Epidermal melanocyte (primary cell): Measurements from ENCODE around the gene SDSL.

Experiments used
- DNase-seq: peaks from one replicate; pipeline ENCODE4 v3.0.0; 2011; ENCODE audit warnings: low spot score; ENCODE audit not compliant: insufficient read length

The SDSL gene

GRCh38 chr12:113418213-113418879, 3.8 kb upstream of the SDSL start:
- no peak for DNase-seq

DNA sequence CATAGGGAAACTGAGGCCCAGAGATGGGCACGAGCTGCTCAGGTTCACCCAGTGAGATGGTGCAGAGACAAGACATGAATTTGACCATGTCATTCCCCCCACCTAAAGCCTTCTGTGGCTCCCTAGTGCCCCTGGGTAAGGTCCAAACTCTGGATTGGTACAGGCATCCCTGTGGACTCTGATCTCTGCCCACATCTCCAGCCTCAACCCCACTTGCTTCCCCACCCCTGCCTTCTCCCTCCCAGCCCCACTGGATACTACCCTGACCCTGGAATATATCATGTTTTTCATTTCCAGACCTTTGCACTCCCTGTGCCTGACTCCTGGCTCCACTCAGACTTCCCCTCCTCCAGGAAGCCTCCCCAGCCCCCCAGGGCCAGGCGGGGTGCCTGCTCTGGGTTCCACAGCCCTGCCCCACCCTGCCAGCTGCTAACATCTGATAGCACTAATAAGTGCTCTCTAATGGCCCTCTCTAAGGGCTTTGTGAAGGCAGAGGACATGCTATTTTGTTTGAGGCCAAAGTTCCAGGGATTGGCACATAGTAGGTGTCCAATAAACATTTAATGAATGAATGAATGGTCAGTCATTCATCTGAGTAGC, 1.1 kb upstream of the SDSL start:
- no peak for DNase-seq

GRCh38 chr12:113422886-113423669, 898 bp downstream of the SDSL start:
- DNase-seq, result no peak

DNA sequence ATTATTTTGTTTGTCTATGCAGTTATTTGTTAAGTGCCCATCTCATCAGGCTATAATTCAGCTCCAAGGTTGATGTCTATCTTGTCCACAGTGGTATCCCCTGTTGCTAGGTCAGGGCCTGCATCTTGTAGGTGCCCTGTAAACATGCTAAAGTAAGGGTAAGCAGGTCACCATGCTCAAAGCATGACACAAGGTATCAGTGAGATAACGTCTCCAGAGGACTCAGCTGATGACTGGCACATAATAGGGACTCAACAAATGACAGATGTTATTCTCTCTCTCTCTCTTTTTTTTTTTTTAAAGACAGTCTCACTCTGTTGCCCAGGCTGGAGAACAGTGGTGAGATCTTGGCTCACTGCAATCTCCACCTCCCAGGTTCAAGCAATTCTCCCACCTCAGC, 2.3 kb downstream of the SDSL start:
- DNase-seq, result no peak

DNA sequence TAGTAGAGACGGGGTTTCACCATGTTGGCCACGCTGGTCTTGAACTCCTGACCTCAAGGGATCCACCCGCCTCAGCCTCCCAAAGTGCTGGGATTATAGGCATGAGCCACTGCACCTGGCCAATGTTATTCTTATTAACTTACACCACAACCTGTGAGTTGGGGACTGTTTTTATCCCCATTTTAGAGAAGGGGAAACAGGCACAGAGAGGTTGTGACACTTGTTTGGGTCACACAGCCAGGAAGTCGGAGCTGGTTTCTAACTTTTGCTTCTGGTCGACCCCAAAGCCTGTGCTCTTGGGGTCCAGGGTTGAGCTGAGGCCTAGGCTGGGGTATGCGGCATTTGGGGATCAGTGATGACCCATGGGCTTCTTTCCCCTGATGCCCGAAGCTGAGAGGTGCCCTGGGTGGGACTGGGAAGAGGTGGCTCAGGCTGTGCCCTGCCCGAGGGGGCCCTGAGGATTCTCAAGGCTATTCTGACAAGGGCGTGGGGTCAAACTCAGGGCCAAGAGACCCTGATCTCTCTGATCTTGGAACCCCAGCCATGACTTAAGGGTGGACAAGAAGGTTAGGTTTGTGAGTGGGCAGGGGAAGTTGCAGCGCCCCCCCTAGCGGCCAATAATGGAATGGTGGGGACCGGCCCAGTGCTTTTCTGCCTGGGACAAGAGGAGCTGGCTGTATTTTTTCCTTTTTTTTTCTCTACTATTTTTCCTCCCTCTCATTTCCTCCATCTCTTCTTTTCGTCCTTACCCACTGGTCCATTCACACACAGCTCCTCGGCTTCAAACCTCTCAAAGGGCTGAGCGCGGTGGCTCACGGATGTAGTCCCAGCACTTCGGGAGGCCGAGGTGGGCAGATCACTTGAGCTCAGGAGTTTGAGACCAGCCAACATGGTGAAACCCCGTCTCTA, 3.0 kb downstream of the SDSL start:
- peak; percentile 51 for DNase-seq

DNA sequence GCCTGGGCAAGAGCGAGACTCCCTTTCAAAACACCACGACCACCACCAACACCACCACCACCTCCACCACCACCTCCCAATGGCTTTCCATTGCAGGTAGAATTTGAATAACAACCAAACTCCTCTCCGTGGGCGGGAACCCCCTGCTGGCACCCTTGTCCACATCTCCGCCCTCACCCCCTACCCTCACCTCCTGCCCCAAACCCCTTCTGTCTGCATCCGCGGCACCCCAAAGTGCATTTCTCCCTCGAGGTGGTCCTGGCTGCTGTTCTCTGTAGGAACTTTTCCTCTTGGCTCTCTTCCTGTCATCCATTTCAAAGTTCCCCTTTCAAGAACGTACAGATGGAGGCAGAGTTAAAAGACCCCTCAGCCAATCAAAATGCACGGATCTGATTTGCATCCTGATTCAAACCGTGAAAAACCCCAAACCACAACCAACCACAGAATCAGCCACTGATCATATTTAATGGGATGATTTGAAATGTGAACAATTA, 3.8 kb downstream of the SDSL start:
- DNase-seq, result no peak

DNA sequence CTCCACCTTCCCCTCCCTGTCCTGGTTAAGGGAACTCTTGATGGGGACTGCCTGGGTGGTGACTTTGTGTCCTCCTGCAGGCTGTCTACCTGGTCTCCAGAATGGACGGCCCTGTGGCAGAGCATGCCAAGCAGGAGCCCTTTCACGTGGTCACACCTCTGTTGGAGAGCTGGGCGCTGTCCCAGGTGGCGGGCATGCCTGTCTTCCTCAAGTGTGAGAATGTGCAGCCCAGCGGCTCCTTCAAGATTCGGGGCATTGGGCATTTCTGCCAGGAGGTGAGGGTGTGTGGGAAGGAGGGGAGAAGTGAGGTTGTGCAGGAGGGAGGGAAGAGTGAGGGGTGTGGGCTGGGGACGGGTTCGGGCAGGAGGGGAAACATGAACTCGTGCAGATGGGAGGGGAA, 5.7 kb downstream of the SDSL start:
- no peak for DNase-seq

- no peak for DNase-seq
These were observed 6.3 kb downstream of the SDSL start for GRCh38 chr12:113428482-113428881.

GRCh38 chr12:113432986-113433385, 10.8 kb downstream of the SDSL start:
- DNase-seq, result no peak

DNA sequence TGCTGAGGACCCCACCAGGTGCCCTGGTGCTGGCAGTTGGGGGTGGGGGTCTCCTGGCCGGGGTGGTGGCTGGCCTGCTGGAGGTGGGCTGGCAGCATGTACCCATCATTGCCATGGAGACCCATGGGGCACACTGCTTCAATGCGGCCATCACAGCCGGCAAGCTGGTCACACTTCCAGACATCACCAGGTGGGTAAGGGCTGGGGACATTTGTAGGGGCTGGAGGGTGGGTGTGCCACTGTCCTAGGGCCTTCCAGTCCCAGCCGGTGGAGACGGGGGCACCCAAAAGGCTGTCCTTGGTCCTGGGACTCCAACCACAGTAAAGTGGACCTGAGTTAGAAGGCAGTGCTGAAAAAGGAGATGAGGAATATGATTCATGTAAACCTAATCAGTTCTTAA, 13.2 kb downstream of the SDSL start:
- no peak for DNase-seq

DNA sequence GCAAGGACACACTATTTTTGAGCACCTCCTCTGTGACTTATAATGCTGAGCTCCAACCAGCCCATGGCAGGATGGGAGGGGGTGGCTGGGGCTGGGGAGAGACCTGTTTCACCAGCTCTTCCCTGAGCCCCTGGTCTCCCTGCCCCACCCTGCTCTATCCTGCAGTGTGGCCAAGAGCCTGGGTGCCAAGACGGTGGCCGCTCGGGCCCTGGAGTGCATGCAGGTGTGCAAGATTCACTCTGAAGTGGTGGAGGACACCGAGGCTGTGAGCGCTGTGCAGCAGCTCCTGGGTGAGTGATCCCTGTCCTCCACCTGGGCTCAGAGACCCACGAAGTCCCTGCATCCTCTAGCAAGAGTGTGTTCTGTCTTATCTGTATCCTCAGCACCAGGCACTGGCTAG, 14.4 kb downstream of the SDSL start:
- DNase-seq, result no peak

DNA sequence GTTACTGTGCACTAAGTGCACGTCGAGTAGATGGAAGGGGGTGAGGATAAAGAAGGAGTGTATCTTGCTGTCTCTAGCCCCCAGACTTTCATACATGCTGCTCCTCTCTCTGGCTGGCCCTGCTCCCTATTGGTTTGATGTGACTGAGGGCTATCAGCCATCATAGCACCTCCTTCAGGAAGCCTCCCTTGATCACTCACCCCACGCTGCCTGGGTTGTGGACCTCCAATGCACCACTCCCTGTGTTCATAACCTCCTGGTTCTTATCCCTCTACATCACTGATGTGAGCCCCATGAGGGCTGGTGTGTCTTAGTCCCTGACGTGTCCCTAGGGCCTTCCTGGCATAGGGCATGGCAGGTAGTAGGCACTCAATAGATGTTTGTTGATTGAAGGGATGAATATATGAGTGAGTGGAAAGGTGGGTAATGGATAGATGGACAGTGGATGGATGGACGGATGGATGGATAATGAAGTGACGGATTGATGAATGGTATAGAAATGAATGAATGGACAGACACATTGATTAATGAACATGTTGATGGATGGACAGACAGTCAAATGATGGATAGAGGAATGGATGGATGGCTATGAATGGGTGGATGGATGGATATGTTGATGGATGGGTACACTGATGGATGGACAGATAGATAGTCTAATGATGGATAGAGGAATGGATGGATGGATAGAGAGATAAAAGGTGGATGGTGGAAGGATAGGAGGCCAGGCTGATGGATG, 15.0 kb downstream of the SDSL start:
- DNase-seq, result no peak

GRCh38 chr12:113437729-113438100, 15.5 kb downstream of the SDSL start:
- no peak for DNase-seq

DNA sequence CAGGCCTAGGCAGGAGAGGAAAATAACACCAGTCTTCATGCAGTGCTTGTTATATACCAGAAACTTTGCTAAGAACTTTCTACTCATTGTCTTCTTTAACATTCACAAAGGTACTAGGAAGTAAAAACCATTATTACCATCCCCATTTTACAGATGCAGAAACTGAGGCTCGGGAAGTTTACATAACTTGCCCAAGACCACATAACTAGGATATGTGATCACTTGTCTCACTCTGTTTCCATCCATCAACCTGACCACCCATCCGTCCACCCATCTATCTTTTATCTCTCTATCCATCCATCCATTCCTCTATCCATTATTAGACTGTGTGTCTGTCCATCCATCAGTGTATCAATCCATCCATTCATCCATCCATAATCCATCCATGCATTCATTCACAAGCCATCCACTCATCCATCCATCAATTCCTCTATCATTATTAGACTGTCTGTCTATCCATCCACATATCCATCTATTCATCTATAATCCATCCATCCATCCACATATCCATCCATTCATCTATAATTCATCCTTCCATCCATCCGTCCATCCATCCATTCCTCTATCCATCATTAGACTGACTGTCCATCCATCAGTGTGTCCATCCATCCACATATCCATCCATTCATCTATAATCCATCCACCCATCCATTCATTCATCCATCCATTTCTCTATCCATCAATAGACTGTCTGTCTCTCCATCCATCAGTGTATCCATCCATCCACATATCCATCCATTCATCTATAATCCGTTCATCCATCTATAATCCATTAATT, 16.5 kb downstream of the SDSL start:
- no peak for DNase-seq

GRCh38 chr12:113439301-113439597, 17.1 kb downstream of the SDSL start:
- DNase-seq, result no peak

GRCh38 chr12:113439606-113440030, 17.4 kb downstream of the SDSL start:
- no peak for DNase-seq

DNA sequence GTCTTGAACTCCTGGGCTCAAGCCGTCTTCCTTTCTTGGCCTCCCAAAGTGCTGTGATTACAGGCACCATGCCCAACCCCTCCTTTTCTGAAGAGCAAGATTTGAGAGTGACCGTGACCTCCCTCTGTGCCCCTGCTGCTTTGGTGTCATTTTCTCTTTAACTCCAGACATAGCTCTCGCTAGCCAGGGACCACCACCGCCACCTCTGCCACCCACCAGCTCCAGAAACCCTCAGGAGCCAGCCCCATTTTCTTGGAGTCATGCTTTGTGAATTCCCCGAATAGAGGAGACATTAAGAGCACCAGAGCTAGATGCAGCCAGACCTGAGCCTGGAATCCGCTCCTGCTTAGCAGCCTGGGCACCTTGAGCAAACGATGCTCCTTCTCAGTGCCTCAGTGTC, 18.2 kb downstream of the SDSL start:
- no peak for DNase-seq

GRCh38 chr12:113440947-113441782, 19.0 kb downstream of the SDSL start:
- no peak for DNase-seq

- DNase-seq, result no peak
These were observed 20.9 kb downstream of the SDSL start for GRCh38 chr12:113443030-113443539.
